K562 (cell line): ENCODE measurements around the gene LRRC1. TPM values are rescaled to one million over a fixed set of nuclear protein-coding genes. Genes with fewer than 3 reads are reported as not detected.

ENCODE experiments used
- ATAC-seq: fragments of 200-7000 bp; cut with Tn5 transposase; 3 replicates; pipeline ENCODE4 v1.9.1; 2020; ENCODE audit warnings: moderate library complexity
- BruUV-seq: library from RNA; stranded (reverse); fragments of 400-500 nt; replicated peaks from 2 replicates; lab custom pipeline; 2021; lab: Mats Ljungman, UMichigan
- CTCF ChIA-PET: fragments of 300-600 bp; formaldehyde crosslinking; extraction: SDS; loops from one replicate; lab custom pipeline; 2021; ENCODE audit warnings: low intra/inter-chr PET ratio; lab: Yijun Ruan, JAX
- POLR2A ChIA-PET: fragments of 300-600, 350-650 bp; sonication (Branson Sonifier 250); formaldehyde crosslinking; extraction: SDS; loops from one replicate; lab custom pipeline; 2021; ENCODE audit warnings: antibody characterized with exemption, inconsistent platforms; lab: Yijun Ruan, JAX
- DNase-seq, 4 experiments: peaks; one replicate each; pipeline versions ENCODE4 v3.0.0 to v3.0.0-alpha.2; 2011 to 2018; ENCODE audit warnings: low spot score in 3 of 4, mixed read lengths in 3 of 4; ENCODE audit errors: extremely low read depth in 1 of 4
- FAIRE-seq: peaks from 2 replicates; lab custom pipeline; 2011; peaks lifted over from hg19 to GRCh38; lab: Jason Lieb, UNC
- H2AFZ ChIP-seq: 2 replicates; pipeline ENCODE4 v1.6.0; 2011; ENCODE audit warnings: low read depth, low read length, control low read depth, inconsistent platforms
- H3K27ac ChIP-seq: fragments of 200-600 bp; 3 replicates; pipeline ENCODE4 v1.8.0; 2011; ENCODE audit warnings: low read depth, mild to moderate bottlenecking, control low read depth, inconsistent platforms, low read length, moderate library complexity, mixed read lengths; ENCODE audit errors: extremely low read depth
- H3K27me3 ChIP-seq, 2 experiments: fragments of 300-600 bp in 1 of 2; 2 replicates in 1 of 2; 3 replicates in 1 of 2; pipeline versions ENCODE4 v1.6.0 to v1.8.0; 2011; ENCODE audit warnings: inconsistent platforms in 2 of 2, low read length in 2 of 2, mild to moderate bottlenecking in 1 of 2, mixed read lengths in 1 of 2, moderate library complexity in 1 of 2; ENCODE audit not compliant: control insufficient read depth in 2 of 2, insufficient read depth in 2 of 2
- H3K36me3 ChIP-seq: fragments of 300-600 bp; 3 replicates; pipeline ENCODE4 v1.8.0; 2011; ENCODE audit warnings: mild to moderate bottlenecking, low read length, inconsistent platforms; ENCODE audit not compliant: control insufficient read depth, insufficient read depth
- H3K4me1 ChIP-seq, 2 experiments: fragments of 200-600 bp in 1 of 2; replicated peaks in 1 of 2; 2 replicates in 1 of 2; 3 replicates in 1 of 2; pipeline versions ENCODE4 v1.5.1 to v1.8.0; 2011; ENCODE audit warnings: inconsistent platforms in 2 of 2, low read length in 2 of 2, mild to moderate bottlenecking in 1 of 2, mixed read lengths in 1 of 2, moderate library complexity in 1 of 2; ENCODE audit not compliant: control insufficient read depth in 2 of 2, insufficient read depth in 2 of 2
- H3K4me2 ChIP-seq: 2 replicates; pipeline ENCODE4 v1.6.1; 2011; ENCODE audit warnings: low read length, control low read depth, inconsistent platforms, mixed read lengths; ENCODE audit not compliant: insufficient read depth
- H3K4me3 ChIP-seq: fragments of 200-600 bp; sonication (generic), shearing (Covaris generic); 2 replicates; pipeline ENCODE4 v1.5.1; 2016; ENCODE audit warnings: control low read depth, inconsistent platforms
- H3K79me2 ChIP-seq: fragments of 200-600 bp; 3 replicates; pipeline ENCODE4 v1.8.0; 2011; ENCODE audit warnings: low read length, inconsistent platforms; ENCODE audit not compliant: control insufficient read depth, insufficient read depth
- H3K9ac ChIP-seq, 2 experiments: 2 replicates each; pipeline versions ENCODE4 v1.6.0 to v1.6.1; 2011; ENCODE audit warnings: low read depth in 2 of 2, low read length in 2 of 2, control low read depth in 1 of 2, inconsistent platforms in 1 of 2, mild to moderate bottlenecking in 1 of 2, mixed read lengths in 1 of 2; ENCODE audit not compliant: insufficient read depth in 1 of 2
- H3K9me1 ChIP-seq: one replicate; pipeline ENCODE4 v1.6.0; 2011; ENCODE audit warnings: inconsistent platforms, mild to moderate bottlenecking, low read length, moderate library complexity; ENCODE audit not compliant: control insufficient read depth, insufficient read depth
- H3K9me3 ChIP-seq: replicated peaks from 2 replicates; pipeline ENCODE4 v1.5.1; 2011; ENCODE audit warnings: low read depth, low read length, inconsistent platforms; ENCODE audit not compliant: control insufficient read depth, insufficient read depth
- H4K20me1 ChIP-seq: replicated peaks from 2 replicates; pipeline ENCODE4 v1.6.1; 2011; ENCODE audit warnings: low read length, inconsistent platforms, mixed read lengths; ENCODE audit not compliant: control insufficient read depth, insufficient read depth
- CCAR2 ChIP-seq: fragments of 200-400 bp; formaldehyde crosslinking; IDR thresholded peaks from 2 replicates; pipeline ENCODE4 v1.6.1; 2017; ENCODE audit warnings: mild to moderate bottlenecking, low read depth, low read length
- NELFE ChIP-seq: IDR thresholded peaks from 2 replicates; pipeline ENCODE4 v1.6.1; 2011; ENCODE audit warnings: mild to moderate bottlenecking; ENCODE audit not compliant: insufficient read depth, insufficient read length
- RCOR1 ChIP-seq, 2 experiments: IDR thresholded peaks; 2 replicates each; pipeline ENCODE4 v1.6.1; 2012; ENCODE audit warnings: low read depth in 2 of 2, low read length in 2 of 2, borderline replicate concordance in 1 of 2, improper control_type of control experiment in 1 of 2
- RNF219 ChIP-seq: fragments of 250-450 bp; sonication (Bioruptor Pico); IDR thresholded peaks from 2 replicates; pipeline ENCODE4 v1.5.0; 2022; ENCODE audit warnings: mild to moderate bottlenecking
- ZFP30 ChIP-seq: fragments of 250-450 bp; sonication (Bioruptor Pico); IDR thresholded peaks from 2 replicates; pipeline ENCODE4 v1.8.0; 2022; ENCODE audit warnings: moderate library complexity, mild to moderate bottlenecking, inconsistent platforms, borderline replicate concordance
- WGBS: fragments of 100-300 bp; shearing (Covaris generic); methylation state at CpG from one replicate; pipeline ENCODE4 v1.1.6; 2016; ENCODE audit warnings: low coverage, mixed read lengths; ENCODE audit not compliant: insufficient coverage; ENCODE audit errors: missing lambda C conversion rate; 5-methylcytosine and 5-hydroxymethylcytosine counted together
- in situ Hi-C: fragments of 300-500 bp; cut with MboI; formaldehyde crosslinking; loops from 4 replicates; pipeline ENCODE4 v1.15.0; 2018; ENCODE audit warnings: inconsistent platforms, mixed read lengths
- intact Hi-C: fragments of 100-400 bp; cut with micrococcal nuclease; formaldehyde crosslinking; loops from 2 replicates; pipeline ENCODE4 v1.14.2; 2022
- polyA plus RNA-seq, 8 experiments: library from polyadenylated mRNA; depleted of rRNA in 4 of 8; stranded (reverse) in 5 of 8; unstranded in 3 of 8; fragments of >200 nt; fragmentation: Nextera tagmentation in 2 of 8; fragmentation: Illumina TruSeq in 1 of 8; extraction: Ambion mirVana in 2 of 8; extraction: Trizol in 1 of 8; gene quantifications; 2 replicates each; pipeline versions ENCODE4 v1.2.1 to v1.2.3, GENCODE V29; 2011 to 2014; ENCODE audit warnings: inconsistent platforms in 1 of 8, missing spikeins in 1 of 8
- total RNA-seq, 7 experiments: library from RNA; depleted of rRNA in 6 of 7; stranded (reverse); fragments of >200 nt in 6 of 7; fragmentation: Illumina TruSeq in 2 of 7; extraction: Trizol in 2 of 7; gene quantifications; 2 replicates each; pipeline versions ENCODE4 v1.2.1 to v1.2.3, GENCODE V29; 2011 to 2021; ENCODE audit warnings: low replicate concordance in 1 of 7
- TF ChIP-seq, protein P1 (sequence below): fragments of 250-450 bp; sonication (Bioruptor Pico); IDR thresholded peaks from 2 replicates; pipeline ENCODE4 v1.5.0; 2020; ENCODE audit warnings: mild to moderate bottlenecking, borderline replicate concordance

LRRC1 gene
- total and polyA plus RNA-seq, 9 of the 15 experiments (the other 6 are each of a cell fraction or from before 2014, with no cell fraction given) = not detected

DNA sequence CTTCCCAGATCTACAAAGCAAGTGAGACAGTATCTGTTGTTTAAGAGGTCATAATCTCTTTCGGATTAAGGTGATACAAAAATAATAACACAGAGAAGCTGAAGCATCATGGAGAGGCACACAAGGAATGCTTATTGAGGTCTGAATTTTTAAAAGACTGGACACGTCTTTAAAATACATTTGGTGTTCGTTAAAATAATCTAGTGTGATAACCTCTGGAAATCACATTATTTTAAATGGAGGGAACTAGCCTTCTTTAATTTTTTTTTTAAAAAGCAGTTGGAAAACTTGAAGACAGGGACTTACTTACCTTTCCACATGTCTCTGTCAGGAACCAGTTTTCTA, 1.9 kb upstream of the LRRC1 start:
- no peaks in the 10 kb centered on the region for H3K9me3 ChIP-seq
- CTCF ChIA-PET = no interaction called here
- H2AFZ ChIP-seq = no peak overlapping the region
- H3K4me1 ChIP-seq = peaks cover 0 to 16% of the 10 kb centered on the region in 2 experiments; a peak in 1 of 5 replicates
- BruUV-seq = no TSS peak
- FAIRE-seq (no peak), ATAC-seq (no peak), DNase-seq (no peak)
- H3K9me1 ChIP-seq = no peaks in the 10 kb centered on the region
- POLR2A ChIA-PET = no interaction called here
- peaks cover 9 to 30% of the 10 kb centered on the region in 2 experiments; a peak in 3 of 5 replicates for H3K27me3 ChIP-seq
- in situ Hi-C loops = no loop called here
- 0% methylated on average over 3 of the region's 3 CpGs for WGBS
- H3K79me2 ChIP-seq = no peaks in the 10 kb centered on the region
- no peak overlapping the region for H3K27ac ChIP-seq
- no peaks in the 10 kb centered on the region for H3K36me3 ChIP-seq
- H4K20me1 ChIP-seq = no peaks in the 10 kb centered on the region
- TF ChIP-seq ZFP30 (CRISPR knock-in tag) = no peak
- no peak for TF ChIP-seq RCOR1 (IDR thresholded peaks at IDR 0.05; ENCODE audit: borderline replicate concordance in 1 of 2, low read depth in 2 of 2, low read length in 2 of 2)
- TF ChIP-seq NELFE = no peak
- no peak for TF ChIP-seq RNF219 (CRISPR knock-in tag)
- no peak for TF ChIP-seq CCAR2
- TF ChIP-seq, protein P1, sequence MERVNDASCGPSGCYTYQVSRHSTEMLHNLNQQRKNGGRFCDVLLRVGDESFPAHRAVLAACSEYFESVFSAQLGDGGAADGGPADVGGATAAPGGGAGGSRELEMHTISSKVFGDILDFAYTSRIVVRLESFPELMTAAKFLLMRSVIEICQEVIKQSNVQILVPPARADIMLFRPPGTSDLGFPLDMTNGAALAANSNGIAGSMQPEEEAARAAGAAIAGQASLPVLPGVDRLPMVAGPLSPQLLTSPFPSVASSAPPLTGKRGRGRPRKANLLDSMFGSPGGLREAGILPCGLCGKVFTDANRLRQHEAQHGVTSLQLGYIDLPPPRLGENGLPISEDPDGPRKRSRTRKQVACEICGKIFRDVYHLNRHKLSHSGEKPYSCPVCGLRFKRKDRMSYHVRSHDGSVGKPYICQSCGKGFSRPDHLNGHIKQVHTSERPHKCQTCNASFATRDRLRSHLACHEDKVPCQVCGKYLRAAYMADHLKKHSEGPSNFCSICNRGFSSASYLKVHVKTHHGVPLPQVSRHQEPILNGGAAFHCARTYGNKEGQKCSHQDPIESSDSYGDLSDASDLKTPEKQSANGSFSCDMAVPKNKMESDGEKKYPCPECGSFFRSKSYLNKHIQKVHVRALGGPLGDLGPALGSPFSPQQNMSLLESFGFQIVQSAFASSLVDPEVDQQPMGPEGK (CRISPR knock-in tag) = no peak
- TF ChIP-seq, all 486 proteins: peak for 0
- H3K4me3 ChIP-seq = no peak overlapping the region
- H3K9ac ChIP-seq = no peak overlapping the region
- H3K4me2 ChIP-seq = no peak overlapping the region
- intact Hi-C loops = no loop called here
